Upper lobe of right lung (tissue), 1 donor: ENCODE data around the gene L3MBTL1. TPM values are rescaled to one million over a fixed set of nuclear protein-coding genes. Genes with fewer than 3 reads are reported as not detected.

ENCODE experiments used
- ATAC-seq: fragments of 200-7000 bp; cut with Tn5 transposase; one replicate; pipeline ENCODE4 v1.9.1; 2020; ENCODE audit warnings: mild to moderate bottlenecking, moderate library complexity
- DNase-seq: peaks from one replicate; pipeline ENCODE4 v3.0.0-alpha.2; 2020
- H3K27ac ChIP-seq: fragments of 200-600 bp; one replicate; pipeline ENCODE4 v1.8.0; 2022
- H3K27me3 ChIP-seq: fragments of 200-600 bp; one replicate; pipeline ENCODE4 v1.8.0; 2022; ENCODE audit warnings: mild to moderate bottlenecking
- H3K36me3 ChIP-seq: fragments of 200-600 bp; one replicate; pipeline ENCODE4 v1.8.0; 2022
- H3K4me1 ChIP-seq: fragments of 200-600 bp; one replicate; pipeline ENCODE4 v1.8.0; 2022
- H3K4me3 ChIP-seq: fragments of 200-600 bp; one replicate; pipeline ENCODE4 v1.8.0; 2022; ENCODE audit warnings: mild to moderate bottlenecking
- H3K9me3 ChIP-seq: fragments of 200-600 bp; one replicate; pipeline ENCODE4 v1.8.0; 2022
- intact Hi-C: fragments of 100-400 bp; cut with DNase I; formaldehyde crosslinking; loops from one replicate; pipeline ENCODE4 v1.11.0; 2022
- total RNA-seq: library from RNA; stranded (reverse); fragmentation: NEBNext Ultra II Directional; extraction: Animal tissue kit (Norgen Biotek cat#: 25700); gene quantifications from one replicate; pipeline ENCODE4 v1.2.1, GENCODE V29; 2021
- TF ChIP-seq, protein P1 (sequence below): fragments of 200-600 bp; IDR thresholded peaks from one replicate; pipeline ENCODE4 v1.8.0; 2022; ENCODE audit warnings: antibody characterized with exemption
- donor health status: DM: no; HTN: yes; CAD: no; lungs with severe emphysema.

The L3MBTL1 gene
- total RNA-seq, 1 donor from 2014 or later = 12.9 TPM

DNA sequence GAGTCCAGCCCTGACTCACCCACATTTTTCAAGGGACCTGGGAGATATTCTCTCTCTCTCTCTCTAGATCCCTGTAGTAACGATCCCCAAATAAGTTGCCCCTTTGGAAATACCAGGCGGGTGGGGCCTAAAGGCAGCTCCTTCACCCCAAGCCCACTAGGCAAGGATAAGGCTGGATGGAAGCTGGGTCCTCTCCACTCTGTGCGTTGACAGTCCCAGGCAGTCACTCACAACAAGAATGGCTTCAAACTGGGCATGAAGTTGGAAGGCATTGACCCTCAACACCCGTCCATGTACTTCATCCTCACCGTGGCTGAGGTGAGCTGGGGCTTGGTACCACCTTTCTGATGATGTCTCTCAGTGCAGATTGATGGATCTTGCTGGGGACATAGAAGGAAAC is 21.6 kb downstream of the L3MBTL1 start:
- Histone ChIP-seq H3K36me3 (no peaks in the 10 kb centered on the region), H3K27ac (no peak overlapping the region), H3K9me3 (no peaks in the 10 kb centered on the region), H3K27me3 (no peaks in the 10 kb centered on the region), H3K4me1 (no peaks in the 10 kb centered on the region), H3K4me3 (no peak overlapping the region)
- intact Hi-C loops = no loop called here
- TF ChIP-seq, protein P1, sequence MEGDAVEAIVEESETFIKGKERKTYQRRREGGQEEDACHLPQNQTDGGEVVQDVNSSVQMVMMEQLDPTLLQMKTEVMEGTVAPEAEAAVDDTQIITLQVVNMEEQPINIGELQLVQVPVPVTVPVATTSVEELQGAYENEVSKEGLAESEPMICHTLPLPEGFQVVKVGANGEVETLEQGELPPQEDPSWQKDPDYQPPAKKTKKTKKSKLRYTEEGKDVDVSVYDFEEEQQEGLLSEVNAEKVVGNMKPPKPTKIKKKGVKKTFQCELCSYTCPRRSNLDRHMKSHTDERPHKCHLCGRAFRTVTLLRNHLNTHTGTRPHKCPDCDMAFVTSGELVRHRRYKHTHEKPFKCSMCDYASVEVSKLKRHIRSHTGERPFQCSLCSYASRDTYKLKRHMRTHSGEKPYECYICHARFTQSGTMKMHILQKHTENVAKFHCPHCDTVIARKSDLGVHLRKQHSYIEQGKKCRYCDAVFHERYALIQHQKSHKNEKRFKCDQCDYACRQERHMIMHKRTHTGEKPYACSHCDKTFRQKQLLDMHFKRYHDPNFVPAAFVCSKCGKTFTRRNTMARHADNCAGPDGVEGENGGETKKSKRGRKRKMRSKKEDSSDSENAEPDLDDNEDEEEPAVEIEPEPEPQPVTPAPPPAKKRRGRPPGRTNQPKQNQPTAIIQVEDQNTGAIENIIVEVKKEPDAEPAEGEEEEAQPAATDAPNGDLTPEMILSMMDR = no peak
- no peak for ATAC-seq
- peak; percentile 13 for DNase-seq

DNA sequence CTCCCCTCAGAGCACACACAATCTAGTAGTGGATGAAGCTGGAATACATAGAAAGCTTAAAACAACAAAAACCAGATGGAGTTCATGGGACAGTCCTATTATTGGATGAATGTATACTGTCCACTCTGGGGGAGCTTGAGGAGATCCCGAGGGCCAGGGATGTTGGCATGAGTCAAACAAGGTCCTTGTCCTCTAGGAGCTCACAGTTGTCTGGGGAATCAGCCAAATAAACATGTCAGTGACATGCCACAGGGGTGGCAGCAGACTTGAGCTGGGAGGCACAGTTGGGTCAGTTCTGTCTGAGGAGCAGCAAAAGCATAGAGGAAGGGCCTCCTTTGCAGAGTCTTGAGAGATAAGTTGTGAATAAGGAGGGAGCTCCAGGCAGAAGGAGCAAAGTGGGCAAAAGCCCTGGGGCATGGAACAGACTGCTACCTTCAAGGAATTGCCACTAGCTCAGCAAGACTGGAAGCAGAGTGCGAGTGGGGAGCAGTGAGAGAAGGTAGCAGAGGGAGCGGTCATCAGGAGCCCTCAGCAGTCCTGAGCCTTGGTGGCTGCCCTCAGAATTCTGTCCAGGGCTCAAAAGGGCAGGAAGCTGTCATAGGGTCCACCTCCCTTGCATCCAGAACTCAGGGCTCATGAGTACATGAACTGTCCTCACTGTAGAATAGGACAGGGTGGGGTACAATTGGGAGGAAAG is 22.1 kb downstream of the L3MBTL1 start:
- Histone ChIP-seq H3K27ac (no peak overlapping the region), H3K36me3 (no peaks in the 10 kb centered on the region), H3K4me1 (no peaks in the 10 kb centered on the region), H3K9me3 (no peaks in the 10 kb centered on the region), H3K27me3 (no peaks in the 10 kb centered on the region), H3K4me3 (no peak overlapping the region)
- peak; percentile 44 for DNase-seq
- TF ChIP-seq, protein P1 = no peak
- ATAC-seq = no peak
- intact Hi-C loops = no loop called here

DNA sequence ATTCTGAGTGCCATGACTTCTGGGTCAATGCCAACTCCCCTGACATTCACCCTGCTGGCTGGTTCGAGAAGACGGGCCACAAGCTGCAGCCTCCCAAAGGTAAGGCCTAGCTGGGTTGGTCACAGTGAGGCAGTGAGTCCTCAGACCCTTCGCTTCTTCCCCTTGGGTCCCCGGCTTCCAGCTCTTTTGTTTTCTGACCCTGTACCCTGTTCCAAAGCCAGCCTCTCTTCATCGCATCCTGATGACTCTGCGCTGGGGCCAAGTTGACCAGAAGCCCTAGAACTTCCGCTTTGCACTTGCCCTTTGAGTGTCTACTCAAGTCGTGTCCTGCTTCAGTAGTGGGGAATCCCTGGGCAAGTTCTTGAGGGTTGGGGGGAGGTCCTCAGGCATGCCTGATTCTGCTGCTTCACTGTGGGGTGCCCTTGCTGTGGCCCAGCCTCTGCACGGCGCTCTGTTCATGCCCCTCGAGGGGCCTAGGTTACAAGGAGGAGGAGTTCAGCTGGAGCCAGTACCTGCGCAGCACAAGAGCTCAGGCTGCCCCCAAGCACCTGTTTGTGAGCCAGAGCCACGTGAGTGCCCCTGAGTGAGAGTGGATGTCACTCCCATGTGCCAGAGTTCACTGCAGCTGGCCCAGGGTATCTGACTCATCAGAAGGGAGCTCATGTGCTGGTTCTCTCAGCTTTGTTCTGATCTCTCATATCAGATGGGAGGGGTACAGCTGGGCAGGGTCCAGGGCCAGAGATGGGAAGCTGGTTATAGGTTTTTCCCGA is 23.0 kb downstream of the L3MBTL1 start:
- ATAC-seq (no peak), DNase-seq (peak; percentile 35)
- Histone ChIP-seq H3K4me1 (no peaks in the 10 kb centered on the region), H3K27me3 (no peaks in the 10 kb centered on the region), H3K4me3 (no peak overlapping the region), H3K36me3 (no peaks in the 10 kb centered on the region), H3K9me3 (no peaks in the 10 kb centered on the region), H3K27ac (no peak overlapping the region)
- intact Hi-C loops = no loop called here
- TF ChIP-seq, protein P1 = no peak

DNA sequence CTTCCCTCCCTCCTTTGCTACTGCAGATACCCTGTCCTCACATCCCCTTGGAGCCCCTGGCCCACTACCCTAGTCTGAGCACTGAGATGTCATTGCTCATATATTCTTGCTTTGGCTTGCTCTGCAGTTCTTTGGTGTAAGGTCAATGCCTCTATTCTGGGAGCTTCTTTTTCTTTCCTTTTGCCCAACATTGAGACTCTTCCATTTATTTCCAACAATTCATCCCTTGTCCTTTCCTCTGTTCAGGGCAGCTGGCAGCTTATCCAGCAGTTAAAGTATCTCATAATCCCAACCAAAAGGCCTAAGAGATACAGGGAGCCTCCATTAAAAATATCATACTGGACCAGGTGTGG is 23.6 kb downstream of the L3MBTL1 start:
- TF ChIP-seq, protein P1 = no peak
- H3K4me1 ChIP-seq = no peaks in the 10 kb centered on the region
- DNase-seq (no peak), ATAC-seq (no peak)
- no peak overlapping the region for H3K4me3 ChIP-seq
- H3K27me3 ChIP-seq = no peaks in the 10 kb centered on the region
- intact Hi-C loops = no loop called here
- H3K9me3 ChIP-seq = no peaks in the 10 kb centered on the region
- no peaks in the 10 kb centered on the region for H3K36me3 ChIP-seq
- H3K27ac ChIP-seq = no peak overlapping the region

DNA sequence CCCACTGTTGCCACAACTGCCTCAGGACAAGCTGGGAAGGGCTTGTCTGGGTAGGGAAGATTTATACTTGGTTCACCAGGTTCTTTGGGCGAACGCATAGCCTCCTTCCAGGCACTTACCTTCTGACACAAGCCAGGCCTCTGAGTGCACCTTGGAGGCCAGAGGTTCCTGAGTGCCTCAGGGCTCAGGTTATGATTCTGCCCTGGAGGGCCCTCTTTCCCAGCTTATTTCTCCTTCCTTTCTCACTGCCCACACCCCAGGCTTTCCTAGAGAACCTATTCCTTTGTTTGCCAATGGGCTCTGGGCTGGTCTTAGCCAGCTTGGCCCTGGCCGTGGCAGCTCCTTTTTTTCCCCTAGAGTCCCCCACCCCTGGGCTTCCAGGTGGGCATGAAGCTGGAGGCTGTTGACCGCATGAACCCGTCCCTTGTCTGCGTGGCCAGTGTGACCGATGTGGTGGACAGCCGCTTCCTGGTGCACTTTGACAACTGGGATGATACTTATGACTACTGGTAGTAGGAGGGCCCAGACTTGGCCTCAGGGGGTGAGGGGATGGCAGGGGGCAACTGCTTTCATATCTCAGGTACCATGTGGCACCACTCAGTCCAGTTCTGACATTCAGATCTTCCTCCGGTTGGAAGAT is 25.0 kb downstream of the L3MBTL1 start:
- intact Hi-C loops = no loop called here
- Histone ChIP-seq H3K36me3 (no peaks in the 10 kb centered on the region), H3K4me3 (no peak overlapping the region), H3K27me3 (no peaks in the 10 kb centered on the region), H3K4me1 (no peaks in the 10 kb centered on the region), H3K9me3 (no peaks in the 10 kb centered on the region), H3K27ac (no peak overlapping the region)
- DNase-seq = peak; percentile 47
- ATAC-seq = no peak
- TF ChIP-seq, protein P1 = no peak
